Right lobe of liver (tissue), 6 donors: Measurements from ENCODE around the gene PHYKPL. TPM values are rescaled to one million over a fixed set of nuclear protein-coding genes. Genes with fewer than 3 reads are reported as not detected.

Experiments
- ATAC-seq, 4 donors: fragments of 200-7000 bp; cut with Tn5 transposase; one replicate each; pipeline ENCODE4 v1.9.1; 2020; ENCODE audit warnings: mild to moderate bottlenecking in 4 of 4, moderate library complexity in 4 of 4
- DNase-seq, 3 donors: peaks; one replicate each; pipeline ENCODE4 v3.0.0-alpha.2; 2020
- H3K27ac ChIP-seq, 3 donors: fragments of 200-600 bp; one replicate each; pipeline ENCODE4 v1.8.0; 2022
- H3K27me3 ChIP-seq, 2 donors: fragments of 200-600 bp; one replicate each; pipeline ENCODE4 v1.8.0; 2022
- H3K36me3 ChIP-seq, 4 donors: fragments of 200-600 bp; sonication (generic) in 1 of 4; one replicate each; pipeline versions ENCODE4 v1.5.1 to v1.8.0; 2017 to 2022; ENCODE audit warnings: control low read depth in 1 of 4
- H3K4me1 ChIP-seq, 4 donors: fragments of 200-600 bp; sonication (generic) in 1 of 4; one replicate each; pipeline versions ENCODE4 v1.5.1 to v1.8.0; 2017 to 2022; ENCODE audit warnings: control low read depth in 1 of 4
- H3K4me3 ChIP-seq, 3 donors: fragments of 200-600 bp; one replicate each; pipeline ENCODE4 v1.8.0; 2022
- H3K9me3 ChIP-seq, 4 donors: fragments of 200-600 bp; sonication (generic) in 1 of 4; one replicate each; pipeline versions ENCODE4 v1.5.1 to v1.8.0; 2017 to 2022; ENCODE audit warnings: control low read depth in 1 of 4
- POLR2A ChIP-seq: fragments of 450-650 bp; IDR thresholded peaks from one replicate; pipeline ENCODE4 v1.6.1; 2017; ENCODE audit warnings: antibody characterized with exemption, mild to moderate bottlenecking
- WGBS: methylation state at CpG from one replicate; pipeline ENCODE4 v1.1.6; 2018; ENCODE audit warnings: low coverage, low lambda C conversion rate; ENCODE audit not compliant: insufficient coverage; ENCODE audit errors: missing lambda C conversion rate; 5-methylcytosine and 5-hydroxymethylcytosine counted together
- intact Hi-C, 2 donors: fragments of 100-400 bp; cut with DNase I; formaldehyde crosslinking; loops; one replicate each; pipeline versions ENCODE4 v1.11.2 to v1.14.1; 2022
- total RNA-seq, 6 experiments: library from RNA; depleted of rRNA in 2 of 6; stranded (reverse); fragments of >200 nt in 2 of 6; fragmentation: NEBNext Ultra II Directional in 3 of 6; extraction: Animal tissue kit (Norgen Biotek cat#: 25700) in 3 of 6; gene quantifications; one replicate each; pipeline versions ENCODE4 v1.1.0 to v1.2.4, GENCODE V29; 2016 to 2023
- TF ChIP-seq, protein P1 (sequence below), 4 donors: fragments of 200-600 bp in 3 of 4; fragments of 450-650 bp in 1 of 4; IDR thresholded peaks; one replicate each; pipeline versions ENCODE4 v1.5.1 to v1.8.0; 2016 to 2022; ENCODE audit warnings: antibody characterized with exemption in 4 of 4, mild to moderate bottlenecking in 2 of 4
- donor health status: DM: no; HTN: yes; CAD: no.
- donor health status: DM: no; HTN: no; CAD: no.
- donor health status: DM: no; HTN: no; CAD: no.
- donor health status: DM: no; HTN: yes; CAD: no.
- donor health status: DM: no; HTN: yes; CAD: no.

The PHYKPL gene
- total RNA-seq, 6 experiments from 2014 or later = 64.3 to 133 (median 85.8) TPM

DNA sequence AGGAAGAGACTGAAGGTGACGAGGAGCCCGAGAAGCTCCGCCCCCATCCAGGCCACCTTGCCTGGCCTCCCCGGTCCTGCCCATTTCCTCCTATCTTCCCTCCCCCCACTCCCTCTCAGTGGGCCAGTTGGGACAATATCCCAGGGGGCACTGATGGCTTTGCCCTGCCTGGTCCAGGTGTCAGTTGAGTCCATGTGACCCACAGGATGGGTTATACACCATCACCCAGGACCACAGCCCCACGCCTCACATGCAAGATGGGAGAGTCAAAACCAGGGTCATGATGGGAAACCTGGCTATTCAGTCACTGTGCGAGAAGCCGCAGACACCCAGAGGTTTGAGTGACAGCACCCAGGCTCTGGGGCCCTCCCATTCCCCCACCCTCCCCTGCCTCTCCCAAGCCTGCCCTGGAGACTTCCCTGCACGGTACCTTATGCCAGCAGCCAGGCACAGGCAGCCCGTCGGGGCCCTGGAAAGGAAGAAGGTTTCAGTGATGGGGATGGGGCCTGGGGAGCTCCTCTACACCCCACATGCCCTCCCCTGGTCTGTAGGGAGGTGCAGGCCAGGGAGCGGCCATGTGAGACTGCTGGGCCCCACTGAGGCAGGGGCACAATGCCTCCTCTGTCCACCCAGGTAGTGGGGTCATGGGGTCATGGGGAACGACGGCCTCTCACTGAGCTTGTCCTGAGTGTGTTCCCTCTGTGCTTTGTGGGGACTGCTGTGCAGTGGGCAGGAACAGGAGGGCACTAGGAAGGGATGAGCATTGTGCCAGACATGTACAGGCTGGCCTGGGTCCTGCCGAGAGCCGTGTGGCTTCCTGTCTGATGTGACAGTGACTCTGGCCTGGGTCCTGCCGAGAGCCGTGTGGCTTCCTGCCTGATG is 6.3 kb upstream of the PHYKPL start:
- no peak overlapping the region for H3K4me3 ChIP-seq
- intact Hi-C loops = no loop called here
- peaks cover 0 to 61% (median 34%) of the 10 kb centered on the region in 4 donors for H3K4me1 ChIP-seq
- H3K9me3 ChIP-seq = no peaks in the 10 kb centered on the region
- WGBS = 65% methylated on average over 7 of the region's 17 CpGs
- DNase-seq (peak; percentile 57 to 69 (median 66)), ATAC-seq (peak; percentile 20 to 59 (median 38))
- no peaks in the 10 kb centered on the region for H3K27me3 ChIP-seq
- peak; percentile 36 for TF ChIP-seq POLR2A
- TF ChIP-seq, protein P1, sequence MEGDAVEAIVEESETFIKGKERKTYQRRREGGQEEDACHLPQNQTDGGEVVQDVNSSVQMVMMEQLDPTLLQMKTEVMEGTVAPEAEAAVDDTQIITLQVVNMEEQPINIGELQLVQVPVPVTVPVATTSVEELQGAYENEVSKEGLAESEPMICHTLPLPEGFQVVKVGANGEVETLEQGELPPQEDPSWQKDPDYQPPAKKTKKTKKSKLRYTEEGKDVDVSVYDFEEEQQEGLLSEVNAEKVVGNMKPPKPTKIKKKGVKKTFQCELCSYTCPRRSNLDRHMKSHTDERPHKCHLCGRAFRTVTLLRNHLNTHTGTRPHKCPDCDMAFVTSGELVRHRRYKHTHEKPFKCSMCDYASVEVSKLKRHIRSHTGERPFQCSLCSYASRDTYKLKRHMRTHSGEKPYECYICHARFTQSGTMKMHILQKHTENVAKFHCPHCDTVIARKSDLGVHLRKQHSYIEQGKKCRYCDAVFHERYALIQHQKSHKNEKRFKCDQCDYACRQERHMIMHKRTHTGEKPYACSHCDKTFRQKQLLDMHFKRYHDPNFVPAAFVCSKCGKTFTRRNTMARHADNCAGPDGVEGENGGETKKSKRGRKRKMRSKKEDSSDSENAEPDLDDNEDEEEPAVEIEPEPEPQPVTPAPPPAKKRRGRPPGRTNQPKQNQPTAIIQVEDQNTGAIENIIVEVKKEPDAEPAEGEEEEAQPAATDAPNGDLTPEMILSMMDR (IDR thresholded peaks at IDR 0.05) = no peak
- no peaks in the 10 kb centered on the region for H3K36me3 ChIP-seq
- peak overlapping the region; percentile 84 to 95 (median 92) for H3K27ac ChIP-seq

DNA sequence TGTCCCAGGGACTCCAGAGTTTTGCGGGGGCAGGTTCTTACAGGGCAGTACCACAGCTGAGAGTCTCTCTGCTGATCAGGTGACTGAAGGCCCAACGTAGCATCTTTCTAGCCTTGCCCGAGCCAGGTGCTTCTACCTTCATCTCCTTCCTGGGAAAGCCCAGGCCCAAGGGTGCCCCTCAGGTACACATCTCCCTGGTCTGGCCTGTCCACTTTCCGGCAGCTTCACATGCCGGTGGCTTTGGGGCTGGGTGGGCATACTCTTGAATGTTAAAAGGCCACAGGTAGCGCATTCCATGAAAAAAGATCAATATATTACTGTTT is 5.7 kb upstream of the PHYKPL start:
- Histone ChIP-seq H3K27ac (peak overlapping the region; percentile 84 to 95 (median 92)), H3K36me3 (no peaks in the 10 kb centered on the region), H3K27me3 (no peaks in the 10 kb centered on the region), H3K9me3 (no peaks in the 10 kb centered on the region), H3K4me3 (no peak overlapping the region), H3K4me1 (peaks cover 0 to 61% (median 34%) of the 10 kb centered on the region in 4 donors)
- DNase-seq (peak in 1 of 3 donors; percentile 46), ATAC-seq (no peak)
- intact Hi-C loops = no loop called here
- 100% methylated on average over 1 of the region's 6 CpGs for WGBS
- TF ChIP-seq POLR2A = no peak
- TF ChIP-seq, protein P1 (IDR thresholded peaks at IDR 0.05) = no peak

DNA sequence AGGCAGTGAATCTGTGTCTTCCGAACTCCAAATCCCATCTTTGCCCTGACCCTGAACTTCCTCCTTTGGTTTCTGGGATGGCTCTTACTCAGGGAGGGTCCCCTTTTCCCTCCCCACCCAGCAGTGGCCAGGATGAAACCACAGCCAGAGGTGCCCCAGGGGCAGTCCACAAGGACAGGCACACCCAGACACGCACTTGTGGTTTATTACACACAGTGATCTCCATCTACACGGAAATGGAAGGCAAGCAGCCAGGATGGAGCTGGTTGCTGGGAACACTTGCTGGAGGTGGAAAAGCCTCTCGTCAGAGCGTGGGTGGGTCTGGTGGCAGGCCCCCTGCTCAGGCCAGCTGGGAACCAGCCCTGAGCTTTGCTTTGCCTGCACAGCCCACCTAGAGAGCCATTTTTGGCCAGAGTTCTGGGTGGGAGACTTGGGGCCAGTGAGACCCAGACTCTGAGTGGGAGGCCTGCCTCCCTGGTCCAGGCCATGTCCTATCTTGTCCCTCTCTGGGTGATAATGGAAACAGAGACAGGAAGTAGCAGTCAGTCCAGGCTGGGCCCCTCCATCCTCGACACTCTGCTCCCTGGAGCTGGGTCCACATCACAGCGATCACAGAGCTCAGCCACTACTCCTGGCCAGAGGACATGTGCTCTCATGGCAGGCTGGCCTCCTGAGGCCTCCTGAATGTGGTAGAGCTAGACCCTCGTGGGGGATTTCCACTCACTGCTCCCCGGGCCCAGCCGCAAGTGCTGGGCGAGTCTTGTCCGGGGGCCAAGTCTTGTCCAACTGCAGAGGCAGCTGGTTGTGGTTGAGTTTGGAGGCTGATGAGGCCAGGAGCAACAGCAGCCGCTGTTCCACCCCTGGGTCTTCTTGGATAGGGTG is 5.1 kb upstream of the PHYKPL start:
- intact Hi-C loops = no loop called here
- DNase-seq (peak in 1 of 3 donors; percentile 47), ATAC-seq (no peak)
- Histone ChIP-seq H3K27ac (peak overlapping the region; percentile 10 to 95 (median 92)), H3K4me3 (no peak overlapping the region), H3K36me3 (no peaks in the 10 kb centered on the region), H3K4me1 (peaks cover 0 to 61% (median 34%) of the 10 kb centered on the region in 4 donors), H3K27me3 (no peaks in the 10 kb centered on the region), H3K9me3 (no peaks in the 10 kb centered on the region)
- no peak for TF ChIP-seq POLR2A
- 56% methylated on average over 5 of the region's 13 CpGs for WGBS

GRCh38 chr5:178236679-178237078 is 4.1 kb upstream of the PHYKPL start:
- peak; percentile 66 for TF ChIP-seq POLR2A
- TF ChIP-seq, protein P1 (IDR thresholded peaks at IDR 0.05) = no peak
- H3K4me3 ChIP-seq = no peak overlapping the region
- ATAC-seq = peak; percentile 35 to 62 (median 38)
- H3K9me3 ChIP-seq = no peaks in the 10 kb centered on the region
- intact Hi-C loops = no loop called here
- H3K27me3 ChIP-seq = no peaks in the 10 kb centered on the region
- H3K4me1 ChIP-seq = peaks cover 0 to 61% (median 34%) of the 10 kb centered on the region in 4 donors
- no peaks in the 10 kb centered on the region for H3K36me3 ChIP-seq
- DNase-seq = peak; percentile 80 to 93 (median 88)
- peak overlapping the region; percentile 30 to 53 (median 33) for H3K27ac ChIP-seq
- 15% methylated on average over 4 of the region's 4 CpGs for WGBS
